Endothelial cell (in vitro differentiated cells): ENCODE data around the gene PIGX. TPM values are rescaled to one million over a fixed set of nuclear protein-coding genes. Genes with fewer than 3 reads are reported as not detected.
"Not testable (repeated sequence)": the region's sequence is repeated elsewhere in the genome, so short reads cannot be mapped to it uniquely, and the experiment has no call there.

Experiments
- DNase-seq: peaks from one replicate; pipeline ENCODE4 v3.0.0; 2021; ENCODE audit warnings: low spot score
- H3K27ac Mint-ChIP-seq: one replicate; pipeline ENCODE4 v1.8.0; 2021; ENCODE audit warnings: mixed read lengths, inconsistent platforms; ENCODE audit not compliant: unreplicated experiment
- H3K27me3 Mint-ChIP-seq: one replicate; pipeline ENCODE4 v1.8.0; 2021; ENCODE audit warnings: mild to moderate bottlenecking, moderate library complexity, mixed read lengths, inconsistent platforms; ENCODE audit not compliant: unreplicated experiment
- H3K36me3 Mint-ChIP-seq: one replicate; pipeline ENCODE4 v1.8.0; 2021; ENCODE audit warnings: mild to moderate bottlenecking, low read depth, mixed read lengths, inconsistent platforms; ENCODE audit not compliant: unreplicated experiment
- H3K4me1 Mint-ChIP-seq: one replicate; pipeline ENCODE4 v1.8.0; 2021; ENCODE audit warnings: mild to moderate bottlenecking, mixed read lengths, inconsistent platforms; ENCODE audit not compliant: unreplicated experiment
- H3K4me3 Mint-ChIP-seq: one replicate; pipeline ENCODE4 v1.8.0; 2021; ENCODE audit warnings: mild to moderate bottlenecking, mixed read lengths, inconsistent platforms; ENCODE audit not compliant: unreplicated experiment
- H3K9me3 Mint-ChIP-seq: one replicate; pipeline ENCODE4 v1.8.0; 2021; ENCODE audit warnings: mixed read lengths, inconsistent platforms; ENCODE audit not compliant: unreplicated experiment
- total RNA-seq: library from RNA; stranded (reverse); fragmentation: NEBNext Ultra II Directional; extraction: Animal tissue kit (Norgen Biotek cat#: 25700); gene quantifications from one replicate; pipeline ENCODE4 v1.2.1, GENCODE V29; 2021; ENCODE audit not compliant: unreplicated experiment
- TF ChIP-seq, protein P1 (sequence below): fragments of 200-600 bp; sonication (generic); IDR thresholded peaks from one replicate; pipeline ENCODE4 v1.5.0; 2021; ENCODE audit warnings: antibody characterized with exemption; ENCODE audit not compliant: unreplicated experiment

PIGX gene
- total RNA-seq, 1 donor from 2014 or later: 35.7 TPM

DNA sequence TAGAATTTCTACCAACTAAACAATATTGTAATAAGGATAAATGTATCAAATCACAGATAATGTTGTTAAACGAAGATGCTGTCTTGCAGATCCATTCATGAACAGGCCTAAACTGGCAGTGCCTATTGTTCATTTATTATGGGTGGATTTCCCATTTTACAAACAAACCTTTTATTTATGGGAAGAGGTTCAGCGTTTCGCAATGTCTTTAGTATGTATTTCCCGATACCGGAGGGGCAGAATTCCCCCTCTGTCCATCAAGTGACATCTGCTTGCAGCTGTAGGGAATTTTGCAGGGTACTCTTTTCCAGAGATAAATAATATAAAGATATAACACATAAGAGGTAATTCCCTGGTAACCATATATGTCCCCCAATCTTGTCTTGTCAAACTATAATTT, 5.8 kb upstream of the PIGX start:
- peaks cover 29% of the 10 kb centered on the region for H3K4me1 Mint-ChIP-seq
- H3K4me3 Mint-ChIP-seq: no peak overlapping the region
- TF ChIP-seq, protein P1, sequence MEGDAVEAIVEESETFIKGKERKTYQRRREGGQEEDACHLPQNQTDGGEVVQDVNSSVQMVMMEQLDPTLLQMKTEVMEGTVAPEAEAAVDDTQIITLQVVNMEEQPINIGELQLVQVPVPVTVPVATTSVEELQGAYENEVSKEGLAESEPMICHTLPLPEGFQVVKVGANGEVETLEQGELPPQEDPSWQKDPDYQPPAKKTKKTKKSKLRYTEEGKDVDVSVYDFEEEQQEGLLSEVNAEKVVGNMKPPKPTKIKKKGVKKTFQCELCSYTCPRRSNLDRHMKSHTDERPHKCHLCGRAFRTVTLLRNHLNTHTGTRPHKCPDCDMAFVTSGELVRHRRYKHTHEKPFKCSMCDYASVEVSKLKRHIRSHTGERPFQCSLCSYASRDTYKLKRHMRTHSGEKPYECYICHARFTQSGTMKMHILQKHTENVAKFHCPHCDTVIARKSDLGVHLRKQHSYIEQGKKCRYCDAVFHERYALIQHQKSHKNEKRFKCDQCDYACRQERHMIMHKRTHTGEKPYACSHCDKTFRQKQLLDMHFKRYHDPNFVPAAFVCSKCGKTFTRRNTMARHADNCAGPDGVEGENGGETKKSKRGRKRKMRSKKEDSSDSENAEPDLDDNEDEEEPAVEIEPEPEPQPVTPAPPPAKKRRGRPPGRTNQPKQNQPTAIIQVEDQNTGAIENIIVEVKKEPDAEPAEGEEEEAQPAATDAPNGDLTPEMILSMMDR: no peak
- no peaks in the 10 kb centered on the region for H3K36me3 Mint-ChIP-seq
- no peaks in the 10 kb centered on the region for H3K27me3 Mint-ChIP-seq
- no peak for DNase-seq
- H3K9me3 Mint-ChIP-seq: no peaks in the 10 kb centered on the region
- no peak overlapping the region for H3K27ac Mint-ChIP-seq

DNA sequence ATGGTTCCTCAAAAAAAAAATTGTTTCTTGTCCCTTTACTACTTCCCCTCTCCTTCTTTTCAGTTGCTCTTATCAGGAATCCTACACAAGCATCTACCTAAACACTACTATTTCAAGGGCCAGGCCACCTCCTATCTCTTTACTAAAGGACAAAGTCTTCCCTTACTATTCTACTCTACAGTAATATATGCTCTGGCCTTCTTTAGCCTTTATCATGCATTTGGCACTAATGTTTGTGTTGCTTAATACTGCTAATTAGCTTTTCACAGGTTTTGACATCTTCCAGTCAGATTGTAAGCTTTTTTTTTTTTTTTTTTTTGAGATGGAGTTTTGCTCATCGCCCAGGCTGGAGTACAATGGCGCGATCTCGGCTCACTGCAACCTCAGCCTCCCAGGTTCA, 5.4 kb upstream of the PIGX start:
- H3K4me1 Mint-ChIP-seq: peaks cover 33% of the 10 kb centered on the region
- TF ChIP-seq, protein P1: no peak
- no peak for DNase-seq
- H3K27ac Mint-ChIP-seq: no peak overlapping the region
- H3K36me3 Mint-ChIP-seq: peaks cover 4% of the 10 kb centered on the region
- no peak overlapping the region for H3K4me3 Mint-ChIP-seq
- H3K27me3 Mint-ChIP-seq: peaks cover 3% of the 10 kb centered on the region
- no peaks in the 10 kb centered on the region for H3K9me3 Mint-ChIP-seq

DNA sequence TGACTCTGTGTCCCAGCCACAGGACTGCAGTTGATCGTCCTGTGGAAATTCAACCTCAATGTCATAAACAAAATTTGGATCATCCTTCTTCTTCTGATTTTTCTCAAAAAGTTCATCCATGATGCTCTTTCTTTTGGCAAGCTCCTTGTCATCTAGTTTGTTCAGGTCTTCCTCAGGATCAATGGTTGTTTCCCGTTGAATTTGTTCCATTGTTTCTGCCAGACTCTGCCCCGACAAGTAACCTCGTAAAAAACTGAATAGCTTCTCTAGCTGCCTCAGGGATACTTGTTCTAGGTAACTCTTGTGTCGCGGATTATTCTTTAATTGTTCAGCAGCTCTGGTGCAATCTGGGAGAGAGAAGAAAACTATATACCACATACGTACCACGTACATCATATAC, 4.6 kb upstream of the PIGX start:
- DNase-seq: no peak
- H3K4me1 Mint-ChIP-seq: peaks cover 34% of the 10 kb centered on the region
- TF ChIP-seq, protein P1: no peak

DNA sequence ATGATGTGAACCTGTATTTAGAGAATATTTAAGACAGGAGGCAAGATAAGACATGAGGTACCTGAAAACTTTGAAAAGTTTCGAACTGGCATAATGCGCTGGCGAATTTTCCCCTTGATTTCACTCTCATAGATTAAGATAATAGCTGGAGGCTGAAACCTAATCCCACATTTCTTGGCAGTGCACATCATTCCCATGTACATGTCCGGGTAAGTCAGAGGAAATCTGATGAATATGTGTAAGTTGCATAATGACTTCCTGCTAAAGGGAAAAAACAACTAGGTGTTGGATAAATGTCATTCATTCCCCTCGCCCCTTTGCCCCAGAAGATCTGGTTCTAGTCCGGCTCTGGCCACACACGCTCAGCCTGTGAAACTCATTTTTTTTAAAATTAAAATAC, 3.7 kb upstream of the PIGX start:
- no peak overlapping the region for H3K4me3 Mint-ChIP-seq

More for the DNA sequence above, 4.6 kb upstream of the PIGX start:
- no peak overlapping the region for H3K4me3 Mint-ChIP-seq
- peaks cover 3% of the 10 kb centered on the region for H3K27me3 Mint-ChIP-seq
- no peaks in the 10 kb centered on the region for H3K9me3 Mint-ChIP-seq
- H3K36me3 Mint-ChIP-seq: peaks cover 4% of the 10 kb centered on the region
- peak overlapping the region; percentile 11 for H3K27ac Mint-ChIP-seq

DNA sequence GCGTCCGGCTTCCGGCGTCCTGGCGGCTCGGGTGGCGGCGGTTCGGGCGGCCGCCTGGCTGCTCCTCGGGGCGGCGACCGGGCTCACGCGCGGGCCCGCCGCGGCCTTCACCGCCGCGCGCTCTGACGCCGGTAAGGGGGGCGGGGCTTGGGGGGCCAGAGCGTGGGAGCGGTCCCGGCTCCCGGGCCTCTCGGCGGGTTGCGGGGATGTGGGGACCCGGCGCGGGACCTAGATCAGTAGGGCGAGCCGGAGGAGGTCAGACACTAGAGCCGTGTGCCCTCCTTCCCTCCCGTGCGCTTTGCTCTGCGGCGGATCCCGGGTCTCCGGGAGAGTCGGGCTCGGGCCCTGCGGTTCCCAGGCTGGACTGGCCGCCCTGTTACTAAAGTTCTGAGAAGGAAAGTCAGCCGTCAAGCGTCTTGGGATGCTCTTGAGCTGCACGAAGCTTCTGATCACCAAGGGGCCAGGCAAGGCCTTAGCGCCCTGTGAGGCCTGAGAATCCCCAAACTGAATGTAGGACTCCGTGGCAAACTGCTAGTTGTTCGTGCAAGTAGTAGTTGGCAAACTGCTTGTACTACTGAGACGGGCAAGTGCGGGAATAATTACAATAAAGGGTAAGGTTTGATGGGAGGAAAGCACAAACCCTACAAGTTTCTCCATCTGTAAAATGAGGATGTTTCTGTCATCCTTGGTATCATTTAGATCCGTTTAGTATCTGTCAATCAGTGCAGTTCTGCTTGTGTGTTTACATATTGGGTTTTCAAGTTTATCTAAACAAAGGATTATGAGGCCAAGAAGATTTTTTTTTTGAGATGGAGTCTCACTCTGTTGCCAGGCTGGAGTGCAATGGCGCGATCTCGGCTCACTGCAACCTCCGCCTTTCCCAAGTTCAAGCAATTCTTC, 587 bp downstream of the PIGX start:
- TF ChIP-seq, protein P1: no peak
- H3K27ac Mint-ChIP-seq: peak overlapping the region; percentile 64
- H3K9me3 Mint-ChIP-seq: no peaks in the 10 kb centered on the region
- peaks cover 3% of the 10 kb centered on the region for H3K27me3 Mint-ChIP-seq
- no peak for DNase-seq
- peak overlapping the region; percentile 90 for H3K4me3 Mint-ChIP-seq
- peaks cover 25% of the 10 kb centered on the region for H3K4me1 Mint-ChIP-seq
- H3K36me3 Mint-ChIP-seq: peaks cover 4% of the 10 kb centered on the region

More for the DNA sequence above, 3.7 kb upstream of the PIGX start:
- TF ChIP-seq, protein P1: no peak
- no peaks in the 10 kb centered on the region for H3K9me3 Mint-ChIP-seq
- H3K27me3 Mint-ChIP-seq: peaks cover 3% of the 10 kb centered on the region
- peaks cover 4% of the 10 kb centered on the region for H3K36me3 Mint-ChIP-seq
- H3K27ac Mint-ChIP-seq: no peak overlapping the region
- H3K4me1 Mint-ChIP-seq: peaks cover 36% of the 10 kb centered on the region
- no peak for DNase-seq

DNA sequence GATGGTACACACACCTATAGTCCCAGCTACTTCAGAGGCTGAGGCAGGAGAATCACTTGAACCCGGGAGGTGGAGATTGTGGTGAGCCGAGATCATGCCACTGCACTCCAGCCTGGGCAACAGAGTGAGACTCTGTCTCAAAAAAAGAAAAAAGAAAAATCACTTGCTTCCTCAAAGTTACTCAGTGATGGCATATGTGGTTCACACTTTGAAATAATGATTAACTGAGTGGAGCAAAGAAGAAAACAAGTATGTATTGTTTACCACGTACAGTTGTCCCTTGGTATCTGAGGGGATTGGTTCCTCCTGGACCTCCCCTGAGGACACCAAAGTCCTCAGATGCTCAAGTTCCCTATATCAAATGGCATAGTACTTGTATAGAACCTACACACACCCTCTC, 5.0 kb downstream of the PIGX start:
- H3K27ac Mint-ChIP-seq, H3K4me3 Mint-ChIP-seq, DNase-seq, H3K4me1 Mint-ChIP-seq, H3K9me3 Mint-ChIP-seq, H3K27me3 Mint-ChIP-seq: not testable (repeated sequence)
- peaks cover 20% of the 10 kb centered on the region for H3K36me3 Mint-ChIP-seq
